SU-DHL-6 (cell line): ENCODE data around the gene ACAN.

ENCODE experiments used
- CTCF ChIP-seq: fragments of 200-600 bp; sonication (generic); IDR thresholded peaks from one replicate; pipeline ENCODE4 v1.5.1; 2017; ENCODE audit warnings: antibody characterized with exemption, mild to moderate bottlenecking, low read length, moderate library complexity; ENCODE audit not compliant: insufficient read depth, poor library complexity, severe bottlenecking
- EZH2phosphoT487 ChIP-seq: fragments of 200-600 bp; sonication (generic), shearing (Covaris generic); conservative IDR thresholded peaks from 2 replicates; pipeline ENCODE4 v1.6.1; 2018; ENCODE audit warnings: mild to moderate bottlenecking, antibody characterized with exemption, low read length, moderate library complexity, mixed read lengths

GRCh38 chr15:88907111-88907510 lies 103.9 kb downstream of the ACAN start:
- TF ChIP-seq CTCF: no peak
- TF ChIP-seq EZH2phosphoT487: no peak
